NCI-H1930 (cell line): Measurements from ENCODE around the gene AMMECR1.

Experiments used
- DNase-seq, 2 experiments: peaks; one replicate each; lab custom pipeline; 2025; lab: John Stamatoyannopoulos, UW

AMMECR1 gene

GRCh38 chrX:110311437-110312230, 6.3 kb downstream of the AMMECR1 start:
- DNase-seq: no peak

DNA sequence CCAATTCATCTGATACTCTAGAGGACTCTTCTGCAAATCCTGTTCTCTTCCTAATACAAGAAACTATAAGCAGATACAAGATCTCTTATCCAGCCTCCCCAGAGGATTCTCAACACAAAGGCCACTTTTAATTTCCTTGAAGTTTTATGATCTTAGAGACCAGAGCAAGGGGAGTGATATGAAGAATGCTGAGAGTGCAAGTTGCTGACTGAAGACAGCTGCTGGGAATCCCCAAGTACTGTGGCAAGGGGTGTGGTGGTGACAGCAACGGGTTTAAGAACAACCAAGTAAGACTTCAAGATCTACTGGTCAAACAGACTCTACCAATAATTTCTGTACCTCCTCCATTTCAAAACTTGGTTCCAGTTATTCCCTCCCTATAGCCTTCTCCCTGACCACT, 7.0 kb downstream of the AMMECR1 start:
- DNase-seq: no peak

GRCh38 chrX:110310000-110310790, 7.7 kb downstream of the AMMECR1 start:
- no peak for DNase-seq

- no peak for DNase-seq
Measured at GRCh38 chrX:110308220-110308619, 9.7 kb downstream of the AMMECR1 start.

- no peak for DNase-seq
Measured at GRCh38 chrX:110304884-110305283, 13.0 kb downstream of the AMMECR1 start.

DNA sequence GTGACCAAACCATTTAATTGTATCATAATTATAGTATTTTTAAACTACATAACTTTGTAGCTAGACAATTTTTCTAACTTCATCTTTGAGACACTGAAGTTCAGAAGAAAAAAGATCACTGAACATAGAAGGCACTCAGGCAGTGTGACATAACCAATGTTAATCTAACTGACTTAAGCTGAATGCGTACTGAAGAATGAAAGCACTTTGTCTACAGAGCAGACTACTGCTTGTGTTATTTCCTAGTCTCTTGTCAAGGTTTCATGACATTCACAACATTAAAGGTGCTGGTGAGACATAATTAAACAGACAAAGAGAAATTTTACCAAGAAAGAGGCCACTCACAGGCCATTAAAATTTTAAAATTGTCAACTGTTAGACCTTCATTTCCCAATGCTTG, 13.5 kb downstream of the AMMECR1 start:
- no peak for DNase-seq

DNA sequence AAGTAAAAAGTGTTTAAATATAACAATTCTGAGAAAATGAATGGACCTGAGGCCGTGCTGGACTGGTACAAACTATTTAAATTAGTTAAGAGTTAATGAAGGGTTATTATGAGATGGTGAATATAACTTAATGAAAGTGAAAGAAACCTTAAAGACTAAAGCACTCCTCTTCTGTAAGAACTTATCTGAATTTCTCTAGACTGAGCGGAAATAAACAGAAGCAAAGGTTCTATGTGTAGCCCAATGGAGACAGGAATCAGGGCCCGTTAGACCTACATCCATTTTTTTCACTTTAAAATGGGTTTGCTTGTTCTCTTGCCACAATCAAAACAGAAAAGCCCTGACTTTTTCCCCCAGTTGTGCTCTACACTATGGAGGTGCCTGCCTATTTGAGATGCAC, 14.9 kb downstream of the AMMECR1 start:
- no peak for DNase-seq

- no peak for DNase-seq
Measured at GRCh38 chrX:110301194-110301593, 16.7 kb downstream of the AMMECR1 start.

GRCh38 chrX:110294087-110294486, 23.8 kb downstream of the AMMECR1 start:
- no peak for DNase-seq

DNA sequence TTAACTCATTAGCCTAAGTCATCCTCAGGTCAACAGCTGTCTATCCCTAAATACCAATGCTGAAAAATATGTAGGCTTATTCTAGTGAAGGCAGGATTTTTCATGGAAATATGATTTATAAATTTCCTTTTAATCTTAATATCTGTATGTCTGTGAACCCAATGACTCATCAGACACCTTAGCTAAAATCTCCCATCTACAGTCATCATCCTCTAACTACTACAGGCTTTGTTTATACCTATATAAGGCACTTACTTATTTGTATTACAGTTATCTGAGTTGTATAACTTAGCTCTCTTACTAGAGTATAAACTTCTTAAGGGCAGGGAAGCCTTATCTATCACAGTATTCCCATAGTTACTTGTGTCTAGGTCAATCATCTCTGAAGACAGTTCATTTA, 24.2 kb downstream of the AMMECR1 start:
- no peak for DNase-seq

- no peak for DNase-seq
Measured at GRCh38 chrX:110287605-110288004, 30.3 kb downstream of the AMMECR1 start.

DNA sequence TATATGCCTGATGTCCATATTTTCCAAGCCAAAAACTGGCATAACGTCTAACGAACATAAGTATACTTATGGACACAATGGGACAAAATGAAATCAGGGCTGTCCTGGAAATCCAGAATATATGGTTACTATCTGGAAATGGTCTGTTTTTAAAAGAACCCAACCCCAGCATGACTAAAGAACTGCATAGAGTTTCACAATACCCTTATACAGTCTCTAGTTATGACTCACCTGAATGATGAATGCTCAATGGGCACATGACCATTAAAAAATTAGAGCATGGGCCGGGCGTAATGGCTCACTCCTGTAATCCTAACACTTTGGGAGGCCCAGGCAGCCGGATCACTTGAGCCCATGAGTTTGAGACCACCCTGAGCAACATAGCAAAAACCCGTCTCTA, 31.8 kb downstream of the AMMECR1 start:
- DNase-seq: no peak

DNA sequence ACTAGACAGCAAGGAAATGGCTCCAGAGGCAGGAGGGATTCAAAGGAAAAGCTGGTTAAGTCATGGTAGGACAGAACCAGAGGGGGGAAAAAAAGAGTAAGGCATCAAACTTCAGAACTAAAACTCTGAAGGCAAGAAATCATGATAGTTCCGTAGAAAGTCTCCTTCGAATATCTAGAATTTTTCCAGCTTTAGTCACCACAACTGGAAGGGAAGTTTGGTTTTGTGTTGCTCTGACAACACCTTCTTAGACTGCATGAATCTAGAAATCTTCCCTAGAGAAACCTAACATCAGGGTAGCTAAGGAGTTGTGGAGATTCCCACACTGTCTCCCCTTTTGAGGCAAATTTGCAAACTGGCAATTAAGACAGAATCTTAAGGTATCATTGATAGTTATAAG, 33.7 kb downstream of the AMMECR1 start:
- no peak for DNase-seq

DNA sequence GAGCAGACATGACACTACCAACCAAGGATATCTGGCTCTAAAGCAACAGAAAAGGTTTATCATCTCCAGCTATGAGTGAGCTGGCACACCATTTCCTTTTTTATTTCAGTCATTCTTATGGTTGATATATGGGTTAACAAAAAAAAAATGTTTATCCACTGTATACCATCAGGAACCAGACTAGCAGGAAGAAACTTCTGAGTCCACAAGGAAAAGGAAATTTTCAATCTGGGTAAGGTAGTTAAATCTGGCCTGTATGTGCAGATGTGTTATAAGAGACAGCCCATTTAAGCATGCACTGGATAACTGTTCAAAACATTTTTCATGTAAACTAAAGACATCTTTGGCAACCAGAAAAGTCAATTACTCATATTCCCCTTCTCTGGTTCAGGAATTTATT, 35.0 kb downstream of the AMMECR1 start:
- no peak for DNase-seq

DNA sequence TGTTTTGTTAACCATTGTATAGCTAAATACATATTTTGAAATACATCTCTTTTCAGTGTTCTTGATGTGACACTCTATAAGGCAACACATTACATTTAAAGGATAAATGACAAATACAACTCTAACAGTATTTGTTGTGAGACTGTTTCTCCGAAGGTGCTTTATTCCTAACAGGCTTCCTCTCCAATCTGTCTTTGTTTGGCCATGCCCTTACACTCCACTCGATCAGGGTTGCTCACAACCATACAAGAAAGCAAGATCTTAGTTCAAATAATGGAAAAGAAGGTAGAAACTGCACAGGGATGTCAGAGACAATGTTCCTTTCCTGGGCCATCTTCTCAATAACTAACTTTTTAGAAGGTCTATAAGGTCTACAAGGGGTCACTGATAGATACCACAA, 36.5 kb downstream of the AMMECR1 start:
- no peak for DNase-seq

GRCh38 chrX:110280954-110281353, 36.9 kb downstream of the AMMECR1 start:
- no peak for DNase-seq

DNA sequence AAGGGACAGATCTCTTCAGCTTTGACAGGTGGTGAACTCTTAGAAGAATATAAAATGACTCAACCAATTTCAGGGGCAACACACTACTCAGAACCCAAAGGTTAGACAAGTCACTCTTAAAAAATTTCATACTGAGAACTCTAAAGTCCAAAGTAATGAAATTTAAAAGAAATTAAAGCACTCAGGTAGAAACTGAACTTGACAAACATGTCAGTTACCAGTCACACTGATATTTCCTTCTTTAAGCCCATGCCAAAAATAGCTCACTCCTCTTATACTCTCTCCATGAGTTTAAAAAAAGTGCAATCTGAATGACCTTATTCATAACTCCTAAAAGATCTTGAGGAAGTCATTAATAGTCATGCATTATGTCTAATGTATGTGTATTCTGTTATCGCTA, 40.3 kb downstream of the AMMECR1 start:
- no peak for DNase-seq

DNA sequence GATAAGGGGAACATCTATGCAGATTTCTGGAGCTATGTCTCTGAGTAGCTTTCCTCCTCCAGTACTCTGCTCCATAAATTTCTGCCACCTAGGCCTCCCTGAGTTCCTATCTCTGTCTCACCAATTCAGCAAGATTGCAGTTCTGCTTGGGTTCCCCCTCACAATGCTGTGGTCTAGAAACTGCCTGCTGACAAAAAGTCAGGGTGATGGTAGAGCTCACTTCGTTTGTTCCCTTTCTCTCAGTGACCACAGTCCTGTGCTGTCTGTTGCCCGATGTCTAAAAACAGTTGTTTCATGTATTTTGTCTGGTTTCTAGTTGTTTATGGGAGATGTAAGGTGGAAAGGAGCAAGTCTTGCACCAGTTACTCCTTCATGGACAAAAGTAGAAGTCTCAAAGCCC, 41.1 kb downstream of the AMMECR1 start:
- no peak for DNase-seq

DNA sequence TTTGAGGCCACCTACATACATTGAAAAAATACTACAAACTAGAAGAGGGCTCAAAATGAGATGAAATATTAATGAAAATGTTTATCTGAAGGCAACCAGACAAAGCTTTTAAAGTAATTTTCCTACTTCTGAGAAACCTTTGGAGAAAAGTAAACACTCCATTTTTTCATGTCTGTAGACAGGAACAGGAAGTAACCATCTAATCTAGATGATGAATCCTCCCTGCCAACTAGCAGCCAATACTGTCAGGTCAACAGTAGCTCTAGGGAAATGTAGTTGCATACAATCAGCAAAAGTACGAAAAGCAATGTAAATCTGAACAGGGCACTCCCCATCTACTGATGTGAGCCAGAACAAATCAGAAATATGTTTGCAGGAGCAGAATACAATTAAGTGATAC, 49.0 kb downstream of the AMMECR1 start:
- DNase-seq: no peak

GRCh38 chrX:110268395-110268794, 49.5 kb downstream of the AMMECR1 start:
- no peak for DNase-seq

- no peak for DNase-seq
Measured at GRCh38 chrX:110267874-110268273, 50.0 kb downstream of the AMMECR1 start.

- DNase-seq: no peak
Measured at GRCh38 chrX:110265661-110266060, 52.2 kb downstream of the AMMECR1 start.

- DNase-seq: no peak
Measured at GRCh38 chrX:110259117-110259516, 58.8 kb downstream of the AMMECR1 start.

DNA sequence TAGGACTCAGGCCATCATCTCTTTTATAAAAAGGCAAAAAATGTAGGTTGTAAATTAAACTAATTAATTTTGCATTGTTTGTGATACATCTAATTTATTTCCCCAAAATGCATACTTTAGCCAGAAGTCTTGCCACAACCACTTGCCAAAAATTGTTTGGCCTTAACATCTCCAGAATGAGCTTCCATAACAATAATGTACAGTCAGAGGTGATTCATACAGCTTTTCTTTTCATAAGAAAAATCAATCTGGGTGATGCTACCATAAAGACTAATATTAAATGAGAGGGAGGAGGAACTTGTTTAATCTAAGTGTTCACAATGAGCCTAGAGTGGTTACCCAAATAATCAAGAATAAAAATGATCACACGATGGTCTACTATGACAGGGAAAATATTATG, 59.3 kb downstream of the AMMECR1 start:
- DNase-seq: no peak
